HepG2 (cell line): Measurements from ENCODE around the gene RBM12. TPM values are rescaled to one million over a fixed set of nuclear protein-coding genes. Genes with fewer than 3 reads are reported as not detected.
A peak's percentile ranks its signal among the peaks of the same experiment; 100 is the strongest.

Experiments
- AHDC1 ChIP-seq: sonication (generic); formaldehyde crosslinking; IDR thresholded peaks from 2 replicates; pipeline ENCODE4 v1.5.1; 2020; ENCODE audit warnings: mild to moderate bottlenecking, missing genetic modification reagents, borderline replicate concordance
- BORCS8-MEF2B ChIP-seq: sonication (generic); formaldehyde crosslinking; IDR thresholded peaks from 2 replicates; pipeline ENCODE4 v1.8.0; 2022; ENCODE audit warnings: mild to moderate bottlenecking, missing genetic modification reagents
- CC2D1A ChIP-seq: sonication (generic); formaldehyde crosslinking; IDR thresholded peaks from 2 replicates; pipeline ENCODE4 v1.8.1; 2023; ENCODE audit warnings: mild to moderate bottlenecking, missing genetic modification reagents
- E2F2 ChIP-seq: sonication (generic); formaldehyde crosslinking; IDR thresholded peaks from 2 replicates; pipeline ENCODE4 v1.4.0; 2020; ENCODE audit warnings: missing genetic modification reagents, borderline replicate concordance
- ESRRA ChIP-seq: sonication (generic); formaldehyde crosslinking; IDR thresholded peaks from 2 replicates; pipeline ENCODE4 v1.5.1; 2020; ENCODE audit warnings: mild to moderate bottlenecking, low read depth, missing genetic modification reagents
- FIP1L1 ChIP-seq: fragments of 200-400 bp; formaldehyde crosslinking; IDR thresholded peaks from 2 replicates; pipeline ENCODE4 v1.6.1; 2018; ENCODE audit warnings: low read depth, mild to moderate bottlenecking, low read length, moderate library complexity, borderline replicate concordance; ENCODE audit not compliant: insufficient read depth
- FOXP1 ChIP-seq, 2 experiments: fragments of 450-650 bp in 1 of 2; IDR thresholded peaks; 2 replicates each; pipeline ENCODE4 v1.6.1; 2017 to 2018; ENCODE audit warnings: antibody characterized with exemption in 1 of 2
- KAT7 ChIP-seq: IDR thresholded peaks from 2 replicates; pipeline ENCODE4 v1.6.1; 2018; ENCODE audit warnings: borderline replicate concordance, missing compliant biosample characterization
- NCOA5 ChIP-seq: sonication (generic); formaldehyde crosslinking; IDR thresholded peaks from 2 replicates; pipeline ENCODE4 v1.4.0; 2020; ENCODE audit warnings: missing genetic modification reagents
- PAX8 ChIP-seq: sonication (generic); formaldehyde crosslinking; IDR thresholded peaks from 2 replicates; pipeline ENCODE4 v1.8.0; 2022; ENCODE audit warnings: mild to moderate bottlenecking, missing genetic modification reagents, borderline replicate concordance
- PCBP2 ChIP-seq: fragments of 200-400 bp; formaldehyde crosslinking; optimal IDR thresholded peaks from 2 replicates; pipeline ENCODE3; 2018; ENCODE audit warnings: low read length, low read depth; ENCODE audit not compliant: poor library complexity, severe bottlenecking
- RAD21 ChIP-seq: fragments of 450-650 bp; formaldehyde crosslinking; IDR thresholded peaks from 2 replicates; pipeline ENCODE4 v1.5.0; 2020; ENCODE audit warnings: mild to moderate bottlenecking
- RELA ChIP-seq: sonication (generic); formaldehyde crosslinking; IDR thresholded peaks from 2 replicates; pipeline ENCODE4 v1.4.0; 2020; ENCODE audit warnings: missing genetic modification reagents
- SIX1 ChIP-seq: sonication (generic); formaldehyde crosslinking; IDR thresholded peaks from 2 replicates; pipeline ENCODE4 v1.4.0; 2020; ENCODE audit warnings: missing genetic modification reagents, borderline replicate concordance
- SNRNP70 ChIP-seq: fragments of 200-400 bp; formaldehyde crosslinking; IDR thresholded peaks from 2 replicates; pipeline ENCODE4 v1.6.1; 2017; ENCODE audit warnings: mild to moderate bottlenecking, low read depth, low read length, moderate library complexity
- SP4 ChIP-seq: sonication (generic); formaldehyde crosslinking; IDR thresholded peaks from 2 replicates; pipeline ENCODE4 v1.8.1; 2023; ENCODE audit warnings: mild to moderate bottlenecking, missing genetic modification reagents
- TOPORS ChIP-seq: sonication (generic); formaldehyde crosslinking; IDR thresholded peaks from 2 replicates; pipeline ENCODE4 v1.8.0; 2023; ENCODE audit warnings: mild to moderate bottlenecking, missing genetic modification reagents
- ZFP37 ChIP-seq: sonication (generic); formaldehyde crosslinking; IDR thresholded peaks from 2 replicates; pipeline ENCODE4 v1.4.0; 2020; ENCODE audit warnings: missing genetic modification reagents, borderline replicate concordance
- ZNF12 ChIP-seq: sonication (generic); formaldehyde crosslinking; IDR thresholded peaks from 2 replicates; pipeline ENCODE4 v1.5.0; 2020; ENCODE audit warnings: missing genetic modification reagents
- ZNF121 ChIP-seq: sonication (generic); formaldehyde crosslinking; IDR thresholded peaks from 2 replicates; pipeline ENCODE4 v1.5.0; 2020; ENCODE audit warnings: mild to moderate bottlenecking, missing genetic modification reagents
- ZNF282 ChIP-seq: fragments of 450-650 bp; IDR thresholded peaks from 2 replicates; pipeline ENCODE4 v1.6.1; 2018; ENCODE audit not compliant: partially characterized antibody
- ZNF34 ChIP-seq: sonication (generic); formaldehyde crosslinking; IDR thresholded peaks from 2 replicates; pipeline ENCODE4 v1.4.0; 2020; ENCODE audit warnings: mild to moderate bottlenecking, missing genetic modification reagents, borderline replicate concordance
- ZNF674 ChIP-seq: sonication (generic); formaldehyde crosslinking; IDR thresholded peaks from 2 replicates; pipeline ENCODE4 v1.5.0; 2020; ENCODE audit warnings: low read depth, mild to moderate bottlenecking, missing genetic modification reagents
- ZNF724P ChIP-seq: sonication (generic); formaldehyde crosslinking; IDR thresholded peaks from 2 replicates; pipeline ENCODE4 v1.8.0; 2022; ENCODE audit warnings: missing genetic modification reagents, borderline replicate concordance
- ZNF75D ChIP-seq: sonication (generic); formaldehyde crosslinking; IDR thresholded peaks from 2 replicates; pipeline ENCODE4 v1.8.1; 2023; ENCODE audit warnings: missing genetic modification reagents, mild to moderate bottlenecking, borderline replicate concordance
- ZSCAN29 ChIP-seq: sonication (generic); formaldehyde crosslinking; conservative IDR thresholded peaks from 2 replicates; pipeline ENCODE4 v1.4.0; 2020; ENCODE audit warnings: mild to moderate bottlenecking, missing genetic modification reagents
- polyA plus RNA-seq, 8 experiments: library from polyadenylated mRNA; depleted of rRNA in 3 of 8; stranded (reverse) in 7 of 8; unstranded in 1 of 8; fragments of >200 nt; fragmentation: Illumina TruSeq in 4 of 8; extraction: Trizol in 4 of 8; gene quantifications; 2 replicates each; pipeline versions ENCODE4 v1.2.1 to v1.2.3, GENCODE V29; 2011 to 2016; ENCODE audit warnings: low read depth in 4 of 8, missing spikeins in 1 of 8, mixed read lengths in 1 of 8; ENCODE audit not compliant: insufficient read depth in 1 of 8
- total RNA-seq, 5 experiments: library from RNA; depleted of rRNA; stranded (reverse); fragments of >200 nt; fragmentation: Illumina TruSeq; extraction: Trizol; gene quantifications; 2 replicates each; pipeline ENCODE4 v1.2.3, GENCODE V29; 2016; ENCODE audit warnings: low read depth in 1 of 5

Gene RBM12
- total and polyA plus RNA-seq, 2 of the 13 experiments (the other 11 are each of a cell fraction or from before 2014, with no cell fraction given) = 97.9 to 104 TPM

- TF ChIP-seq RAD21 (CRISPR knock-in tag) = no peak
- no peak for TF ChIP-seq RELA (CRISPR knock-in tag)
- TF ChIP-seq SP4 (CRISPR knock-in tag) = no peak
- no peak for TF ChIP-seq FOXP1 (IDR thresholded peaks at IDR 0.05)
- TF ChIP-seq FOXP1 (CRISPR knock-in tag; IDR thresholded peaks at IDR 0.05) = no peak
- TF ChIP-seq FIP1L1 = no peak
- TF ChIP-seq CC2D1A (CRISPR knock-in tag) = no peak
- no peak for TF ChIP-seq ZNF674 (CRISPR knock-in tag)
- no peak for TF ChIP-seq NCOA5
- no peak for TF ChIP-seq KAT7
- peak; percentile 66; the same call in 1 of the 2 replicates for TF ChIP-seq ZNF12 (CRISPR knock-in tag)
- TF ChIP-seq ZNF34 (CRISPR knock-in tag) = no peak
- TF ChIP-seq ZNF282 = no peak
- no peak for TF ChIP-seq PCBP2
- no peak for TF ChIP-seq ZSCAN29 (CRISPR knock-in tag)
- no peak for TF ChIP-seq ZNF121 (CRISPR knock-in tag)
- no peak for TF ChIP-seq PAX8
- TF ChIP-seq ESRRA (CRISPR knock-in tag) = peak; percentile 99
- TF ChIP-seq ZNF724P = 0 out of 2 replicates have a peak, but pooled peaks have one; percentile 59
- TF ChIP-seq SIX1 = no peak
- no peak for TF ChIP-seq ZFP37 (CRISPR knock-in tag)
- no peak for TF ChIP-seq AHDC1 (CRISPR knock-in tag)
- TF ChIP-seq TOPORS (CRISPR knock-in tag) = 0 out of 2 replicates have a peak, but pooled peaks have one; percentile 7
- TF ChIP-seq BORCS8-MEF2B = no peak
- TF ChIP-seq ZNF75D = no peak
- no peak for TF ChIP-seq E2F2 (CRISPR knock-in tag)
- no peak for TF ChIP-seq SNRNP70
Measured at GRCh38 chr20:35695245-35695749, 30.6 kb upstream of the RBM12 start (continued).
